ENCODE results near the gene DDOST.

The DDOST gene

DNA sequence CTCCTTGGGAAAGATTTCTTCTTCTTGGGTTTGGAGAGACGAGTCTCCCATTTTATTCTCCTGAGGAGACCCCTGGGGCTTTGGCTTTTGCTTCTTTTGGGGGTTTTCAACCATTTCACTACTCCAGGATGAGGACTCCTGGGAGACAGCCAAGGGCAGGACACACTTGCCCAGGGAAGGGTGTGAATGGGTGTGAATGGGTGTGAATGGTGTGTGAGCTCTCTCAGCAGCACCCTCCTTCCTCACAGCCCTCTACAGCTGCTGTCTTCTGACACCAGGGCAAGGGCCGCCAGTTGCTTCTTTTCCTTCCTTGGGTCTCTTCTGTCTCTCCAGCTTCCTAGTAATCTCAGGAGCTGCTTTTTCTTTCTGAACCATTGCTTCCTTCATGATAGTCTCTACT is 32.5 kb upstream of the DDOST start:
- H3K4me3 ChIP-seq (replicated peaks; ENCODE audit: low read depth, low read length): no peak overlapping the region
- TF ChIP-seq, protein P1, sequence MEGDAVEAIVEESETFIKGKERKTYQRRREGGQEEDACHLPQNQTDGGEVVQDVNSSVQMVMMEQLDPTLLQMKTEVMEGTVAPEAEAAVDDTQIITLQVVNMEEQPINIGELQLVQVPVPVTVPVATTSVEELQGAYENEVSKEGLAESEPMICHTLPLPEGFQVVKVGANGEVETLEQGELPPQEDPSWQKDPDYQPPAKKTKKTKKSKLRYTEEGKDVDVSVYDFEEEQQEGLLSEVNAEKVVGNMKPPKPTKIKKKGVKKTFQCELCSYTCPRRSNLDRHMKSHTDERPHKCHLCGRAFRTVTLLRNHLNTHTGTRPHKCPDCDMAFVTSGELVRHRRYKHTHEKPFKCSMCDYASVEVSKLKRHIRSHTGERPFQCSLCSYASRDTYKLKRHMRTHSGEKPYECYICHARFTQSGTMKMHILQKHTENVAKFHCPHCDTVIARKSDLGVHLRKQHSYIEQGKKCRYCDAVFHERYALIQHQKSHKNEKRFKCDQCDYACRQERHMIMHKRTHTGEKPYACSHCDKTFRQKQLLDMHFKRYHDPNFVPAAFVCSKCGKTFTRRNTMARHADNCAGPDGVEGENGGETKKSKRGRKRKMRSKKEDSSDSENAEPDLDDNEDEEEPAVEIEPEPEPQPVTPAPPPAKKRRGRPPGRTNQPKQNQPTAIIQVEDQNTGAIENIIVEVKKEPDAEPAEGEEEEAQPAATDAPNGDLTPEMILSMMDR (IDR thresholded peaks at IDR 0.05; ENCODE audit: low read depth, low read length, missing control alignments): no peak
- DNase-seq (ENCODE audit: extremely low read depth, low read depth): no peak

DNA sequence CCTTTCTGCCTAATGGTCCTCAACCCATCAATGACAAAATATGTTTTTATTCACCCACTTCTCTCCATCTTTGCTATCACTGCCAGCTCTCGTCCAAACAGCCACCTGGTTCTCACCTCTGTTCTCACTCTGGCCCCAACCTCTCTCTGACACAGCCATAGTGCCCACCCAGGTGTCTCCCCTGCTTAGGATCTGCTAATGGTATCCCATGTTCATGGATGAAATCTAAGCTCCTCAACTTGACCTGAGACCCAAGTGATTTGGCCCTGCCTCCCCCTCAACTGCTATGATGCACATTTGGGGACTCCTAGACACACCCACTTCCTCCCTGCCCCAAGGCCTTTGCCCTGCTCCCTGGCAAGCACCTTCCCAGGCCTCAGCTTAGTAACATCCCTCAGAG is 30.7 kb upstream of the DDOST start:
- TF ChIP-seq, protein P1 (IDR thresholded peaks at IDR 0.05; ENCODE audit: low read depth, low read length, missing control alignments): no peak
- DNase-seq (ENCODE audit: extremely low read depth, low read depth): no peak
- H3K4me3 ChIP-seq (replicated peaks; ENCODE audit: low read depth, low read length): no peak overlapping the region

DNA sequence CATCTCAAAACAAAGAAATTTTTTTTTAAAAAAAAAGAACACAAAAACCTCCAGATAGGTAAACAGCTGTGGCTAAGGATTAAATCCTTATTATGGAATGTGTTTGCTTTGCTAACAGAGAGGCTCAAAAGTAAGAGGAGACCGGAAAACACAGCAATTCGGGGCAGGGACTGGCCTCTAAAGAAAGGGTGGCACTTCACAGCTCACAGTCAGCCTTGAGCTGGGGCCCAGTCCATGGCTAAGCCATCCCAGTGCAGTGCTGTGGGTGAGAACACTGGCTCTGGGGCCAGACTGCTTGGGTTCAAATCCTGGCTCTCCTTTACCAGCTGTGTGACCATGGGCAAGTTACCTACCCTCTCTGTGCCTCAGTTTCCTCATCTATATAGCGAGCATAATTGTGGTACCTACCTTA is 28.5 kb upstream of the DDOST start:
- H3K4me3 ChIP-seq (replicated peaks; ENCODE audit: low read depth, low read length): no peak overlapping the region
- no peak for DNase-seq (ENCODE audit: extremely low read depth, low read depth)
- TF ChIP-seq, protein P1 (IDR thresholded peaks at IDR 0.05; ENCODE audit: low read depth, low read length, missing control alignments): no peak

DNA sequence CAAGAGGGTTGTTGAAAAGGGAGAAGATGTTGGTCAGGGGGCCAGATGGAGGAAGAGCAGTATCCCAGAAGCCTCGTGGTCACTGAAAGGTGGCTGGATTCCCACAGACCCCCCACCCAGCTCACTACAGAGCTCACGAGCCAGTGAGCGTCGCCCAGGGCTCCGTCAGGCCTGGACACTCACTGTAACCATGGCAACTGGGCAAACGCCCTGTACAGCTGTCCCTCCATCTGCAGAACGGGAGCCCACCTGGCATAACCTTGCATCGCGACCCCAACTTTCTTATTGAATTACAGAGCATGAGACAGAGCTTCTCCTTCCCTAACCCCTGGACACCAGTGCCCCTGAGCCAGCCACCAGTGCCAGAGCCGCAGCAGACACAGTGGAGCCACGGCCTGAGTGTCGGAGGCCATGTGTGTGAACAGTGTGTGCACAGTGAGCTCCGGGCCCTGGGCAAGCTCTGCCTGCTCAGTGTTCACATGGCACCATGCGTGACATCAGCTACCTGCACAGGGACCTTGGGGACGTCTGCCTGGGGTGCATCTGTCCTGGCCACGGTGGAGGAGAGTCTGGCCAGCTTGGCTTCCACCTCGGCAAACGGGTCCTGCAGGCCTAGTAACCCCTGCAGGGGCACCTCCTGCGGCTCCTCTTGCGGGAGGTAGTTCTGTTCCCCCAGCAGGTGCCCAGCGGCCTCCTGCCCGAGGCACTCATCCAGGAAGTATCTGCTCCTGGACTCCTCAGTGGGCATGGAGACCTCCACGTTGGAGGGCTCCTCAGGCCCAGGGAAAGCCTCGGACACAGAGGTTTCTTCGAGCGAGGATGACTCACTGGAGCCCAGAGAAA is 25.9 kb upstream of the DDOST start:
- no peak overlapping the region for H3K4me3 ChIP-seq (replicated peaks; ENCODE audit: low read depth, low read length)
- DNase-seq (ENCODE audit: extremely low read depth, low read depth): no peak

DNA sequence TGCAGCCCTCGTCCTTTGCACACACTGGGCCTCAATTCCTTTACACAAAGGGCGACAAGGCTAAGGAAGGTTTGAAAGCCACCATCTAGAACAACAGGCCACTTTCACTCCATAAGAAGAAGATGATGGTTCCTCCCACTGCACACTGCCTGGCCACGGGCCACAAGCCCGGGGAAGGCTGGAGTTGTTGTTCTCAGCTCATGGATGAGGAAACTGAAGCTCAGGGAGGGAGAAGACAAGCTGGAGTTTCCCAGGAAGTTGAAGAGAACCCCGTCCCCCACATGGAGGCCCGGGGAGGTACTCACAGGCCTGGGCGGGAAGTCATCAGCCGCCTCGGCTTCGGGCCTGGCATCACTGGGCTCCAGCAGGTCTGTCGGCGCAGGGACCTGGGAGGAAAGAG is 24.6 kb upstream of the DDOST start:
- TF ChIP-seq, protein P1 (IDR thresholded peaks at IDR 0.05; ENCODE audit: low read depth, low read length, missing control alignments): no peak
- DNase-seq (ENCODE audit: extremely low read depth, low read depth): no peak
- no peak overlapping the region for H3K4me3 ChIP-seq (replicated peaks; ENCODE audit: low read depth, low read length)

More for the DNA sequence above, 25.9 kb upstream of the DDOST start:
- TF ChIP-seq, protein P1 (IDR thresholded peaks at IDR 0.05; ENCODE audit: low read depth, low read length, missing control alignments): no peak

DNA sequence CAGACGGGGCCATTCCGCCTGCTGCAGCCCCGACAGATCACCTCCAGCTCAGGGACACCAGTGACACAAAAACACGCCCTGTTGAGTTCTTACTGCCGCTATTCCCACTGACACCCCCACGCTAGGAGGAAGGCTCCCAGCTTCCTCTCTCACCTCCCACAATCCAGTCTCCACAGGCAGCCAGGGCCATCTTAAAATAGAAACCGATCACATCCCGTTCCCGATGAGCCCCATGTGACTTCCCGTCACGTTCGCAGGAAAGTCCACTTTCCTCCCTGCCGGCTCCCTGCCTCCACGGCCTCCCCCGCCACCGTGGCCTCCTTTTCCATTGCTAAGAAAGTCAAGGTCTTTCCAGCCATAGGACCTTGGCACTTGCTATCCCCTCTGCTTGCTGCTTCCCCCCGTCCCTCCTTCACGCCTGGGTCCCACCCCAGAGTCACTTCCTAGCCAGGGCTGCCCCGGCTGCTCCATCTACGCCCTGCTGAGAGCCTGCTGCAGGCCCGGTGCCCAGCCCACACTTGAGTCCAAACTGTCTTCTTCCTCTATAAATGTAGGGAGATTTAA is 24.0 kb upstream of the DDOST start:
- TF ChIP-seq, protein P1 (IDR thresholded peaks at IDR 0.05; ENCODE audit: low read depth, low read length, missing control alignments): no peak
- no peak for DNase-seq (ENCODE audit: extremely low read depth, low read depth)
- no peak overlapping the region for H3K4me3 ChIP-seq (replicated peaks; ENCODE audit: low read depth, low read length)
